ENCODE results near the gene SLC39A11. TPM values are rescaled to one million over a fixed set of nuclear protein-coding genes. Genes with fewer than 3 reads are reported as not detected.
"Not testable (repeated sequence)": the region's sequence is repeated elsewhere in the genome, so short reads cannot be mapped to it uniquely, and the experiment has no call there.

Gene SLC39A11
- polyA plus RNA-seq, 3 donors from 2014 or later: 13.7 to 25.8 (median 16.2) TPM

DNA sequence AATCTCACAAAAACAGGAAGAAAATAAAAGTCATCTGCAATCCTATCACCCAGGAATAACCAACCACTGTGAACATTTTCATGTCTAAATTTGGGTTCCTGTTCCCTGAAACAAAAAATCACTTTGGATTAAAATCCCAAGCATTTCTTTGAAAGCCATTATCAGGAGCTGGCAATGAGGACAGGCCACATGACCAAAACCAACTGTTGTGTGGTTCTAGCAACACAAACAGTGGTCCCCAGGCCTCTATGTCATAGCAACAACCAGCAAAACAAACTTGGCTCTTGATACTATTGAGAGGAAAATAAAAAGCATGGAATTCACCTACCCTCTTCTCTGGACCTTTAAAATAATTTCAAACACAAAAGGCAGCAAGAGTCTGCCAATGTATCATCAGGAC is 252.5 kb downstream of the SLC39A11 start:
- Mint-ChIP-seq H3K4me1 (no peaks in the 10 kb centered on the region), H3K36me3 (peaks cover 34 to 48% (median 48%) of the 10 kb centered on the region in 3 donors), H3K9me3 (peaks cover 0 to 6% (median 0%) of the 10 kb centered on the region in 6 donors), H3K4me3 (no peak overlapping the region), H3K27me3 (ENCODE audit: low read depth in 3 of 3) (peaks cover 0 to 2% (median 0%) of the 10 kb centered on the region in 3 donors), H3K27ac (no peak overlapping the region)
- no peak for DNase-seq

GRCh38 chr17:72839131-72839725 is 253.3 kb downstream of the SLC39A11 start:
- Mint-ChIP-seq H3K27ac (peak overlapping the region in 1 of 6 donors; percentile 4), H3K36me3 (peaks cover 32 to 46% (median 42%) of the 10 kb centered on the region in 3 donors)

GRCh38 chr17:72838581-72838980 is 253.9 kb downstream of the SLC39A11 start:
- no peaks in the 10 kb centered on the region for H3K27me3 Mint-ChIP-seq (ENCODE audit: low read depth in 3 of 3)
- no peak overlapping the region for H3K27ac Mint-ChIP-seq
- peaks cover 32 to 44% (median 37%) of the 10 kb centered on the region in 3 donors for H3K36me3 Mint-ChIP-seq
- peaks cover 0 to 6% (median 0%) of the 10 kb centered on the region in 6 donors for H3K9me3 Mint-ChIP-seq
- H3K4me3 Mint-ChIP-seq: no peak overlapping the region
- H3K4me1 Mint-ChIP-seq: no peaks in the 10 kb centered on the region
- DNase-seq: no peak

More at GRCh38 chr17:72839131-72839725, 253.3 kb downstream of the SLC39A11 start:
- DNase-seq: no peak
- Mint-ChIP-seq H3K9me3 (peaks cover 0 to 6% (median 0%) of the 10 kb centered on the region in 6 donors), H3K27me3 (ENCODE audit: low read depth in 3 of 3) (no peaks in the 10 kb centered on the region), H3K4me1 (no peaks in the 10 kb centered on the region), H3K4me3 (no peak overlapping the region)

GRCh38 chr17:72838068-72838467 is 254.4 kb downstream of the SLC39A11 start:
- H3K4me1 Mint-ChIP-seq: no peaks in the 10 kb centered on the region
- peaks cover 32 to 42% (median 37%) of the 10 kb centered on the region in 3 donors for H3K36me3 Mint-ChIP-seq
- peaks cover 0 to under 1% (median 0%) of the 10 kb centered on the region in 3 donors for H3K27me3 Mint-ChIP-seq (ENCODE audit: low read depth in 3 of 3)
- peaks cover 0 to 6% (median 0%) of the 10 kb centered on the region in 6 donors for H3K9me3 Mint-ChIP-seq
- no peak for DNase-seq
- no peak overlapping the region for H3K4me3 Mint-ChIP-seq
- no peak overlapping the region for H3K27ac Mint-ChIP-seq

DNA sequence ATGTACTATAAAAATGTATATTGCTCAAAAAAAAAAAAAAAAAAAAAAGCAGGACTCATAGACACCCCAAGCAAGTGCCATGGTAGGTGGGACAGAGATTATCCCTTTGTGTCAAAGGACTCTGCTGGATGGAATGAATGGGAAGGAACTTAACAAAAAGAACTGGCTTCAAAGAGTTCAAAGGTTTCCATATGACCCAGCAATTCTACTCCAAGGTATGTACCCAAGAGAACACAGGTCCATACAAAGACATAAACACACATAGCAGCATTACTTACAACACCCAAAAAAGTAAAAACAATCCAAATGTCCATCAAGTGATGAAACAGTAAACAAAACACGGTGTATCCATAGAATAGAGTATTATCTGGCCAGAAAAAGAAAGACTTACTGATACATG is 255.2 kb downstream of the SLC39A11 start:
- no peak for DNase-seq
- Mint-ChIP-seq H3K9me3 (peaks cover 0 to 6% (median 0%) of the 10 kb centered on the region in 6 donors), H3K27ac (no peak overlapping the region), H3K36me3 (peaks cover 32 to 42% (median 33%) of the 10 kb centered on the region in 3 donors), H3K4me1 (no peaks in the 10 kb centered on the region), H3K4me3 (no peak overlapping the region), H3K27me3 (ENCODE audit: low read depth in 3 of 3) (peaks cover 0 to 2% (median 0%) of the 10 kb centered on the region in 3 donors)

- no peaks in the 10 kb centered on the region for H3K4me1 Mint-ChIP-seq
- no peak overlapping the region for H3K27ac Mint-ChIP-seq
- no peak for DNase-seq
- H3K27me3 Mint-ChIP-seq (ENCODE audit: low read depth in 3 of 3): peaks cover 0 to 2% (median 2%) of the 10 kb centered on the region in 3 donors
- no peaks in the 10 kb centered on the region for H3K9me3 Mint-ChIP-seq
- peaks cover 9 to 32% (median 15%) of the 10 kb centered on the region in 3 donors for H3K36me3 Mint-ChIP-seq
- H3K4me3 Mint-ChIP-seq: no peak overlapping the region
Measured at GRCh38 chr17:72833128-72833765, 259.2 kb downstream of the SLC39A11 start.

DNA sequence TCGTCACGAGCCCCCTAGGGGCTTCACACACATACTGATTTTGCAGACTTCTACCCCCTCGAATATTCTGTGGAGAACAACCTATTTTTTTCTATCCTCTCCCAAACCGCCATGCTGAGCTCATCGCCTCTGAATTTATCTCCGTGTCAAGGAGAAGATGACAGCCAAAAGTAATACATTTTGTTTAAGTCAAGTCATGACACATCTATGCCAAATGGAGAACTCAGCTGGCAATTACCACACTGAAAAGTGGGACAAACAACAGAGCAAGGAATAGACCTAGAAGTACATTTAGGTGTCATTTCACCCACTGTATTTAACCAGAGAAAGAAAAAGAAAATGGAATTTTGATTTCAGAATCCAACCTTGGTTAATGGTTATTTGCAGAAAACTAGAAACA is 260.2 kb downstream of the SLC39A11 start:
- Mint-ChIP-seq H3K4me1 (no peaks in the 10 kb centered on the region), H3K27me3 (ENCODE audit: low read depth in 3 of 3) (peaks cover 0 to 2% (median 2%) of the 10 kb centered on the region in 3 donors), H3K4me3 (no peak overlapping the region), H3K36me3 (peaks cover 13 to 35% (median 19%) of the 10 kb centered on the region in 3 donors), H3K9me3 (peaks cover 0 to 1% (median 0%) of the 10 kb centered on the region in 6 donors), H3K27ac (no peak overlapping the region)
- no peak for DNase-seq

GRCh38 chr17:72829883-72830282 is 262.6 kb downstream of the SLC39A11 start:
- DNase-seq: no peak
- Mint-ChIP-seq H3K4me3 (no peak overlapping the region), H3K4me1 (no peaks in the 10 kb centered on the region), H3K36me3 (peaks cover 30 to 49% (median 33%) of the 10 kb centered on the region in 3 donors), H3K27ac (no peak overlapping the region), H3K9me3 (peaks cover 4 to 20% (median 12%) of the 10 kb centered on the region in 6 donors), H3K27me3 (ENCODE audit: low read depth in 3 of 3) (peaks cover 0 to 2% (median 2%) of the 10 kb centered on the region in 3 donors)

GRCh38 chr17:72826602-72827001 is 265.9 kb downstream of the SLC39A11 start:
- Mint-ChIP-seq H3K9me3 (peaks cover 5 to 28% (median 18%) of the 10 kb centered on the region in 6 donors), H3K4me1 (peaks cover 14 to 18% of the 10 kb centered on the region in 2 donors), H3K36me3 (peaks cover 45 to 60% (median 48%) of the 10 kb centered on the region in 3 donors), H3K4me3 (no peak overlapping the region), H3K27ac (no peak overlapping the region), H3K27me3 (ENCODE audit: low read depth in 3 of 3) (peaks cover 0 to 2% (median 2%) of the 10 kb centered on the region in 3 donors)
- no peak for DNase-seq

GRCh38 chr17:72826059-72826458 is 266.4 kb downstream of the SLC39A11 start:
- not testable (repeated sequence) for H3K4me3 Mint-ChIP-seq; DNase-seq; H3K27ac Mint-ChIP-seq; H3K27me3 Mint-ChIP-seq (ENCODE audit: low read depth in 3 of 3)
- Mint-ChIP-seq H3K9me3 (peaks cover 5 to 28% (median 18%) of the 10 kb centered on the region in 6 donors), H3K4me1 (peaks cover 14 to 18% of the 10 kb centered on the region in 2 donors), H3K36me3 (peaks cover 45 to 58% (median 48%) of the 10 kb centered on the region in 3 donors)

GRCh38 chr17:72825218-72825617 is 267.3 kb downstream of the SLC39A11 start:
- Mint-ChIP-seq H3K27ac (no peak overlapping the region), H3K27me3 (ENCODE audit: low read depth in 3 of 3) (peaks cover 0 to 2% (median 0%) of the 10 kb centered on the region in 3 donors), H3K36me3 (peaks cover 45 to 55% (median 45%) of the 10 kb centered on the region in 3 donors), H3K9me3 (peaks cover 5 to 28% (median 18%) of the 10 kb centered on the region in 6 donors), H3K4me1 (peaks cover 14 to 18% of the 10 kb centered on the region in 2 donors), H3K4me3 (no peak overlapping the region)
- no peak for DNase-seq

DNA sequence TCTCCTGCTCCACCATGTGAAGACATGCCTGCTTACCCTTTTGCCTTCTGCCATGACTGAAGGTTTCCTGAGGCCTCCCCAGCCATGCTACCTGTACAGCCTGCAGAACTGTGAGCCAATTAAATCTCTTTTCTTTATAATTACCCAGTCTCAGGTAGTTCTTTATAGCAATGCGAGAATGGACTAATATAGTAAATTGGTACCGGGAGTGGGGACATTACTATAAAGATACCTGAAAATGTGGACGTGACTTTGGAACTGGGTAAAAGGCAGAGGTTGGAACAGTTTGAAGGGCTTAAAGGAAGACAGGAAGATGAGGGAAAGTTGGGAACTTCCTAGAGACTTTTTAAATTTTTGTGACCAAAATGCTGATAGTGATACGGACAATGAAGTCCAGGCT is 268.2 kb downstream of the SLC39A11 start:
- H3K4me1 Mint-ChIP-seq: peaks cover 14 to 18% of the 10 kb centered on the region in 2 donors
- peak overlapping the region in 1 of 5 donors; percentile 4 for H3K4me3 Mint-ChIP-seq
- DNase-seq; H3K27ac Mint-ChIP-seq; H3K27me3 Mint-ChIP-seq (ENCODE audit: low read depth in 3 of 3): not testable (repeated sequence)
- peaks cover 5 to 28% (median 18%) of the 10 kb centered on the region in 6 donors for H3K9me3 Mint-ChIP-seq
- H3K36me3 Mint-ChIP-seq: peaks cover 41 to 49% (median 45%) of the 10 kb centered on the region in 3 donors

GRCh38 chr17:72822358-72823023 is 270.0 kb downstream of the SLC39A11 start:
- DNase-seq: no peak
- Mint-ChIP-seq H3K36me3 (peaks cover 42 to 46% (median 46%) of the 10 kb centered on the region in 3 donors), H3K4me3 (peak overlapping the region in 2 of 5 donors; percentile 40 to 49), H3K27ac (peak overlapping the region; percentile 29 to 77 (median 48)), H3K27me3 (ENCODE audit: low read depth in 3 of 3) (peaks cover 0 to 2% (median 0%) of the 10 kb centered on the region in 3 donors), H3K9me3 (peaks cover 5 to 28% (median 18%) of the 10 kb centered on the region in 6 donors), H3K4me1 (peaks cover 14 to 18% of the 10 kb centered on the region in 2 donors)
